Endometrial microvascular endothelial cells (primary cell): Measurements from ENCODE around the gene GYPE. TPM values are rescaled to one million over a fixed set of nuclear protein-coding genes. Genes with fewer than 3 reads are reported as not detected.
"Not testable (repeated sequence)": the region's sequence is repeated elsewhere in the genome, so short reads cannot be mapped to it uniquely, and the experiment has no call there.

Experiments
- in situ Hi-C: cut with HindIII; loops from 2 replicates; pipeline ENCODE4 v1.10.0; 2017; ENCODE audit warnings: low sequenced_read_pairs, low pct_unique_long_range_greater_than_20kb; ENCODE audit errors: inconsistent ontology term
- total RNA-seq: library from RNA; depleted of rRNA; stranded (reverse); fragments of >200 nt; gene quantifications from one replicate; pipeline ENCODE4 v1.2.3, GENCODE V29; 2015; ENCODE audit errors: inconsistent ontology term

Gene GYPE
- not detected for total RNA-seq

DNA sequence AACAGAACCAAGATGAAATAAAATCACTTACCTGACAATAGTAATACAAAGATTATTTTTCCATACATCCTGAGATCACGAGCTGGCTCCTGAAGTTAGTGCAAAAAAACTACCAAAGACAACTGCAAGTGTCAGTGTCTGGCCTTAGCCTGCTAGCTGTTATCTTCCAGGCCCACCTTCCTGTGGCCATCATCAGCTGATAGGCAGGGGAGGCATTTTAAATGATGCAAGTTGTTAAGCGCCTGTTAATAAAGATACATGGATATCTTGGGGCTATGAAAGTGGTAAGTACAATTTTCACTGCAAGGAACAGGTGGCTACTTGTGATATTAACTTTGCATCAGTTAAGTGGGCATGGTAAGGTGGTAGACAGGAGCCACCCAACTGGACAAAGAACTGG, at the start of gene GYPE:
Gene GYPE, minus strand, starts transcription at position 120 of the 400 bp plus-strand sequence. Its CDS starts 52 bp downstream, at position 68.
- in situ Hi-C loops: not testable (repeated sequence)

- in situ Hi-C loops: not testable (repeated sequence)
Observed at GRCh38 chr4:143951458-143951972, 46.2 kb upstream of the GYPE start.

GRCh38 chr4:143950967-143951366, 45.6 kb upstream of the GYPE start:
- in situ Hi-C loops: not testable (repeated sequence)

- in situ Hi-C loops: not testable (repeated sequence)
Observed at GRCh38 chr4:143950185-143950584, 44.8 kb upstream of the GYPE start.

- in situ Hi-C loops: not testable (repeated sequence)
Observed at GRCh38 chr4:143947493-143947892, 42.1 kb upstream of the GYPE start.

DNA sequence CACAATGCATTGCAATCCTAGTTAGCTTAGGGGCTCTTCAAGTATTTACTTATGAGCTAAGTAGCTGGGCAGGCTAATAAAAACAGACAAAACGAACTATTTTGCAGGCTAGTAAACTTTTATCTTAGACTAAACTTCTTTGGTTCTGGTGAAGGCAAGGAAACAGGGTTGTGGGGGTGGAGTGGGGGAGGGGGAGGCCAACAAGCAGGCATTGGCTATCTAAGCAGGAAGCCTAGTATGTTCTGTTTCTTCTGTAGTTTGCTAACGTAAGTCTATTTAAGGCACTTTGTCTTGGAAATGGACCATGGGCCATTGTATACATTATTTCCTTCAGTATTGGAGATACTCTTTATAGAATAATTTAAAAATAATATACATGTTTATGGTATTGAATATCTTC, 35.3 kb upstream of the GYPE start:
- in situ Hi-C loops: not testable (repeated sequence)

GRCh38 chr4:143939528-143939927, 34.2 kb upstream of the GYPE start:
- in situ Hi-C loops: no loop called here

- in situ Hi-C loops: not testable (repeated sequence)
Observed at GRCh38 chr4:143938890-143939289, 33.5 kb upstream of the GYPE start.

DNA sequence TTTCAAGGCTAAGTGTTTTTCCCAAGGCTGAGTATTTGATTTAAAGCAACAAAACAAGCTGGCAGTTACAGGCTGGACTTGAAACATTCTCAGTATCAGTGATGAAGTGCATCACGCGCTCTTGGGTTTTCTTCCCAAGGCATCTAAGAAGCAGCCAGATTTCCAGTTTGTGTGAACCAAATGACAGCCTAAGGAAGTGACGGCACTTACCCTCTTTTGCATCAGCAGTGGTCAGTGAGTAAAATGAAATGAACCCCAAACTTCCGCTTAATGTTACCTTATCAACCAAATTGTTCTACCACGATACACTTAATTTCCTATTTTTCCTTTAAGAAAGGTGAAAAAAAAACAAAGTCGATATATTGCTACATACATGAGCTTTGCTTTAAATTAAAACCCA, 15.8 kb upstream of the GYPE start:
- in situ Hi-C loops: no loop called here

GRCh38 chr4:143916485-143916884, 11.1 kb upstream of the GYPE start:
- in situ Hi-C loops: not testable (repeated sequence)

DNA sequence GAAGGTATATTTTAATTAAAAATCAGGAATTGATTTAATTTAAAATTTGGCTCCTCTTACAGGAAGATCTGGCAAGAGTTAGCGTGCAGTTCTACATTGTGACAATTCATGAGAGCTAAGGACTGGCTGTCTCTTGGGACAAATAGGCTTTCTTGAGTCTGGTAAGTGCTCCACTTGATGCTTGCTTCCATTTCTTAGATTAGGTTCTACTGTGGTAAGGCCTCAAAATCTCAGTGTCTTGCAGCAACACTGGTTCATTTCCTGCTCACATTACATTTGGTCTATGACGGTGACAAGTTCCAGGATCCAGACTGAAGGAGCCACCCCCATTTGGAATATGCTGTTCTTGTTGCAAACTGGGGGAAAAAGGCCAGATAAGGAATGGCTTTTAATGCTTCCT, 7.1 kb upstream of the GYPE start:
- in situ Hi-C loops: not testable (repeated sequence)

DNA sequence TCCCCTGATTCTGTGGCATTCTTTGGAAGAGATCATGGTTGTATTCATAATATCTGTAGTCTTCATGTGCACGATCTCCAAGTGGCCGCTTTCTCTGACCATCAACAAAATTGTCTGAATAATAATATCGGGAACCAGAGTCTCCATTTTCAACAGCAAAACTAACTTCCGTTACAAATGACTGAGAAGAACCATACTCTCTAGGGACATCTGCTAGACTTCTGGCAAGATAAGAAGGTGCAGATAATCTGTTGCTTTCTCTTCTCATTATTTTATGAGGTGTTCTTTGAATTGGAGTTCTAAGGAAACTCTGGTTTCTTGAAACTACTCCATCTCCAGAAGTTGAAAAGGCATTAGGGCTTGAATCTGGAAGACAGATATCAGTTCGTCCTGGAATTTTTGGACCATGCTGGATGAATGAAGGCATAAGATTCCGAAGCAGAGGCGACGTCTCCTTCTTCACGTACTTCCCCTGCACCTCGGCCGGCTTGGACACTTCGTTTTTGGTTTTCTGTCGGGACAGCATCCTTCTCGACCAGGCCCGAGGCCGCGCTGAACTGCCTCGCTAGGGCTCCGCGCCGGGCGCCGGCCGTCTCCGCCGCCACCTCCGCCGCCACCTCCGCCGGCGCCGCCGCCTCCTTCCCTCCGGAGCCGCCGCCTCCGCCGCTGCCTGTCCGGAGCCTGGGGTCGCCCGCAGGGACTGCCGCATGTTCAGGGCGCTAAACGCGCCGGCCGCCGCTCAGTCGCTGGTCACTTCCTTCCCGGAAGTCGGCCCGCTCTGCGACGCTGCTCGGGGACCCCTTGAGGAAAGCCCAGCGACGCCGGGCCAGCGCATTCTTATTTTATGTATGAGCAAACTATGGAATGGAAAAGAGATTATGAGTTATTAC, 6.4 kb upstream of the GYPE start:
- in situ Hi-C loops: not testable (repeated sequence)

- in situ Hi-C loops: not testable (repeated sequence)
Observed at GRCh38 chr4:143910906-143911305, 5.5 kb upstream of the GYPE start.

- in situ Hi-C loops: not testable (repeated sequence)
Observed at GRCh38 chr4:143907811-143908210, 2.5 kb upstream of the GYPE start.

DNA sequence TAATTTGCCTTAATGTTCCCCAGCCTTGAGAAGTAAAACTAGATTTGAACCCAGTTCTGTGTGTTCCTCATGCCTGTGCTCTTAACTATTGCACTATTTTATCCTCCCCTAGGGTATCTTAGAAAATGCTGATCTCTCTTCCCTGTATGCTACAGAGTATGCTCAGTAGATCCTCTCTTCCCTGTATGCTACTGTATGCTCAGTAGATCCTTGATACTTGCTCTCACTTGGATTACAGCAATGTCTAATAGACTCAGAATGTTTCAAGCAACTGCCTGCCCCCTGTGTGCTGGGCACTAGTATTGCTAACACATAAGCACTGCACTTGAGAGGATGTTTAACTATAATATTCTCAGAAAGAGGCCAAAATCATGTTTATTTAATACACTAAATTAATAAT, 928 bp downstream of the GYPE start:
- in situ Hi-C loops: not testable (repeated sequence)

- in situ Hi-C loops: not testable (repeated sequence)
Observed at GRCh38 chr4:143890323-143890722, 15.0 kb downstream of the GYPE start.

DNA sequence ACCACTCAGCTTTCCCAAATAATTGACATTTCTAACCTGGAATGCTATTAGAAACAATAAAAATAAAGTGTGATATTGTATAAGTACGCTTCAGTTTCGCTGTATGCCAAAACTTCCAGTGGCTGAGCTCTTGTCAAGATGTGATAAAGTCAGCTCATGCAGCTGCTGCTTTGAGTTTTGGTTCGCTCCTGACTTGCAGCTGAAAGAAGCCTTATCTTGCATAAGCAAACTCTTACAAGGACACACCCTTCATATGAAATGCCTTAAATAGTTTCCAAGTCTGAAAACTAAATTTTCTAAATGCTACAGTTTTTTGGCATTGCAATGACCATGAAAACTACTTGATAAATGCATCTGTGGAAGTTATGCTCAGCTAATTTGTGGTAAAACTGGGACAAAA, 17.2 kb downstream of the GYPE start:
- in situ Hi-C loops: not testable (repeated sequence)

- in situ Hi-C loops: not testable (repeated sequence)
Observed at GRCh38 chr4:143884965-143885364, 20.4 kb downstream of the GYPE start.

GRCh38 chr4:143883529-143883928, 21.8 kb downstream of the GYPE start:
- in situ Hi-C loops: no loop called here

- in situ Hi-C loops: no loop called here
Observed at GRCh38 chr4:143882892-143883291, 22.5 kb downstream of the GYPE start.
